Myometrial cell (primary cell): Measurements from ENCODE around the gene ZFAND2A. TPM values are rescaled to one million over a fixed set of nuclear protein-coding genes. Genes with fewer than 3 reads are reported as not detected.

Experiments used
- total RNA-seq: library from RNA; depleted of rRNA; stranded (reverse); fragments of >200 nt; gene quantifications from 2 replicates; pipeline ENCODE4 v1.2.3, GENCODE V29; 2015

Gene ZFAND2A, protein sequence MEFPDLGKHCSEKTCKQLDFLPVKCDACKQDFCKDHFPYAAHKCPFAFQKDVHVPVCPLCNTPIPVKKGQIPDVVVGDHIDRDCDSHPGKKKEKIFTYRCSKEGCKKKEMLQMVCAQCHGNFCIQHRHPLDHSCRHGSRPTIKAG
- 18.7 and 20.2 TPM in 2 replicates for total RNA-seq

DNA sequence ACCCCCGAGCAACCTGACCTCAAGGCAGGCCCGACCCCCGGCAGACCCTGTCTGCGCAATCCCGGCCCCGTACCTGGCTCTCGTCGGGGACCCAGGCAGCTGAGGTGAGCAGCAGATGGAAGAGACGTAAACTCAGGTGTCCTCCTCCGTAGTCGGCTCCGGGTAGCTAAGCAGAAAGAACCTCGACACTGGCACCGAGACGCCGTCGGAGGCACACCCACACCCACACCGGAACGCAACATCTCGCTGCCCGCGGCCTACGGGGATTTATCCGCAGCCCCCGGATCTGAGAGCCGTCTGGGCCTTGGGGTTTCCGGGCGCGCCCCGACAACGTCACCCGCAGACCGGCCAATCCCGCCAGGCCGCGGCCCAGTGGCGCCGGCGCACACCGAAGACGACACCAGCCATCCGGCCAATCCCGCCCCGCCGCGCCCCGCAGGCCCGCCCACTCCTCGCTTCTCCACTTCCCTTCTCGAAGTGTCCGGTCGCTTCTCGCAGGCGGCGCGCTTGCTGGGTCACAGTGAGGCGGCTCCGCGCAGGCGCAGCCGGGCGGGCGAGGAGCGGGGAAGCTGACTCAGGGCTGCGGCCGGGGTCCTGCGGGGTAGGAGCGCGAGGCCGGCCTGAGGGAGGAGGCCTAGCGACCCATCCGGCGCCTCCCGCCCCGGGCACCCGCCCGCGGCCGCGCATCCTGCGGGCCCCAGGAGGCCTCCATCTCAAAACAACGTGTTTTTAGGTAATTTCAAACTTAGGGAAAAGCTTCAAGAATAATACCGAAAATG is at the start of gene ZFAND2A:
Gene ZFAND2A, minus strand, starts transcription at position 306 of the 779 bp plus-strand sequence. CDS start 1,984 bp downstream, outside the sequence.

Other genes starting within 250 kb of the ZFAND2A start
- gene ADAP1, start 205.5 kb downstream of the ZFAND2A start, total RNA-seq: 2.3 and 2.5 TPM in 2 replicates
- 3.2 and 7.1 TPM in 2 replicates for gene COX19, start 184.6 kb downstream of the ZFAND2A start, total RNA-seq
- not detected in 2 replicates for gene CYP2W1, start 177.0 kb downstream of the ZFAND2A start, total RNA-seq
- not detected in 2 replicates for gene GPR146, start 115.7 kb downstream of the ZFAND2A start, total RNA-seq
- gene GPER1, start 72.1 kb downstream of the ZFAND2A start, total RNA-seq: 3.2 and 4.3 TPM in 2 replicates
- gene UNCX, start 72.7 kb upstream of the ZFAND2A start, total RNA-seq: not detected in 2 replicates